Caco-2 (cell line): ENCODE data around the gene SLC38A2. TPM values are rescaled to one million over a fixed set of nuclear protein-coding genes. Genes with fewer than 3 reads are reported as not detected.
A peak's percentile ranks its signal among the peaks of the same experiment; 100 is the strongest.

ENCODE experiments used
- BruUV-seq: library from RNA; stranded (reverse); fragments of 400-500 nt; replicated peaks from 2 replicates; lab custom pipeline; 2021; lab: Mats Ljungman, UMichigan
- CTCF ChIA-PET: fragments of 300-600 bp; sonication (Branson Sonifier 250); formaldehyde crosslinking; loops from one replicate; lab custom pipeline; 2022; ENCODE audit warnings: antibody characterized with exemption; lab: Charles Lee
- POLR2A ChIA-PET: fragments of 300-600 bp; sonication (Branson Sonifier 250); formaldehyde crosslinking; loops from one replicate; lab custom pipeline; 2022; ENCODE audit warnings: antibody characterized with exemption; lab: Charles Lee
- DNase-seq, 2 experiments: peaks; one replicate each; pipeline versions ENCODE4 v3.0.0 to v3.0.0-alpha.2; 2020 to 2022
- H3K27me3 ChIP-seq: replicated peaks from 2 replicates; pipeline ENCODE4 v1.6.0; 2011; ENCODE audit warnings: low read length; ENCODE audit not compliant: control insufficient read depth, insufficient read depth
- H3K36me3 ChIP-seq: 2 replicates; pipeline ENCODE4 v1.5.1; 2011; ENCODE audit warnings: low read length; ENCODE audit not compliant: control insufficient read depth, insufficient read depth
- H3K4me1 ChIP-seq: fragments of 250-450 bp; sonication (Bioruptor Pico); 2 replicates; pipeline ENCODE4 v1.5.1; 2020; ENCODE audit warnings: mild to moderate bottlenecking
- H3K4me3 ChIP-seq: 2 replicates; pipeline ENCODE4 v1.5.1; 2011; ENCODE audit warnings: low read depth, mild to moderate bottlenecking, control low read depth, low read length
- H3K9me3 ChIP-seq: fragments of 250-450 bp; sonication (Bioruptor Pico); 2 replicates; pipeline ENCODE4 v1.5.1; 2020; ENCODE audit warnings: mild to moderate bottlenecking, moderate library complexity
- H3K27ac Mint-ChIP-seq: one replicate; pipeline ENCODE4 v1.8.0; 2022; ENCODE audit warnings: mixed read lengths; ENCODE audit not compliant: unreplicated experiment
- H3K27me3 Mint-ChIP-seq: one replicate; pipeline ENCODE4 v1.8.0; 2022; ENCODE audit warnings: mixed read lengths; ENCODE audit not compliant: insufficient read depth, unreplicated experiment
- H3K36me3 Mint-ChIP-seq: one replicate; pipeline ENCODE4 v1.8.0; 2022; ENCODE audit warnings: mild to moderate bottlenecking, mixed read lengths; ENCODE audit not compliant: insufficient read depth, unreplicated experiment
- H3K4me1 Mint-ChIP-seq: one replicate; pipeline ENCODE4 v1.8.0; 2022; ENCODE audit warnings: low read depth, mixed read lengths; ENCODE audit not compliant: unreplicated experiment
- H3K4me3 Mint-ChIP-seq: one replicate; pipeline ENCODE4 v1.8.0; 2022; ENCODE audit warnings: mild to moderate bottlenecking, moderate library complexity, mixed read lengths; ENCODE audit not compliant: unreplicated experiment
- H3K9me3 Mint-ChIP-seq: one replicate; pipeline ENCODE4 v1.8.0; 2022; ENCODE audit warnings: mixed read lengths; ENCODE audit not compliant: unreplicated experiment
- intact Hi-C: fragments of 100-400 bp; cut with micrococcal nuclease; formaldehyde crosslinking; loops from one replicate; pipeline ENCODE4 v1.10.0; 2022; ENCODE audit not compliant: unreplicated experiment
- total RNA-seq: library from RNA; stranded (reverse); gene quantifications from 2 replicates; pipeline ENCODE4 v1.2.3, GENCODE V29; 2022
- TF ChIP-seq, protein P1 (sequence below), 2 experiments: fragments of 200-600 bp in 1 of 2; IDR thresholded peaks; 1 replicate in 1 of 2; 2 replicates in 1 of 2; pipeline versions ENCODE4 v1.5.1 to v1.8.0; 2011 to 2022; ENCODE audit warnings: antibody characterized with exemption in 1 of 2, control low read depth in 1 of 2, inconsistent platforms in 1 of 2, low read depth in 1 of 2, low read length in 1 of 2, mild to moderate bottlenecking in 1 of 2, moderate library complexity in 1 of 2; ENCODE audit not compliant: insufficient read depth in 1 of 2, severe bottlenecking in 1 of 2, unreplicated experiment in 1 of 2

SLC38A2 gene
- total RNA-seq, 1 experiment from 2014 or later = 331 TPM

GRCh38 chr12:46369474-46370379 lies 2.8 kb downstream of the SLC38A2 start:
- no peaks in the 10 kb centered on the region for H3K9me3 Mint-ChIP-seq
- peaks cover 14% of the 10 kb centered on the region for H3K36me3 ChIP-seq
- TF ChIP-seq, protein P1, sequence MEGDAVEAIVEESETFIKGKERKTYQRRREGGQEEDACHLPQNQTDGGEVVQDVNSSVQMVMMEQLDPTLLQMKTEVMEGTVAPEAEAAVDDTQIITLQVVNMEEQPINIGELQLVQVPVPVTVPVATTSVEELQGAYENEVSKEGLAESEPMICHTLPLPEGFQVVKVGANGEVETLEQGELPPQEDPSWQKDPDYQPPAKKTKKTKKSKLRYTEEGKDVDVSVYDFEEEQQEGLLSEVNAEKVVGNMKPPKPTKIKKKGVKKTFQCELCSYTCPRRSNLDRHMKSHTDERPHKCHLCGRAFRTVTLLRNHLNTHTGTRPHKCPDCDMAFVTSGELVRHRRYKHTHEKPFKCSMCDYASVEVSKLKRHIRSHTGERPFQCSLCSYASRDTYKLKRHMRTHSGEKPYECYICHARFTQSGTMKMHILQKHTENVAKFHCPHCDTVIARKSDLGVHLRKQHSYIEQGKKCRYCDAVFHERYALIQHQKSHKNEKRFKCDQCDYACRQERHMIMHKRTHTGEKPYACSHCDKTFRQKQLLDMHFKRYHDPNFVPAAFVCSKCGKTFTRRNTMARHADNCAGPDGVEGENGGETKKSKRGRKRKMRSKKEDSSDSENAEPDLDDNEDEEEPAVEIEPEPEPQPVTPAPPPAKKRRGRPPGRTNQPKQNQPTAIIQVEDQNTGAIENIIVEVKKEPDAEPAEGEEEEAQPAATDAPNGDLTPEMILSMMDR (IDR thresholded peaks at IDR 0.05; ENCODE audit: insufficient read depth in 1 of 2, low read depth in 1 of 2, low read length in 1 of 2, severe bottlenecking in 1 of 2, unreplicated experiment in 1 of 2) = no peak
- H3K4me1 ChIP-seq = peaks cover 42% of the 10 kb centered on the region
- no peaks in the 10 kb centered on the region for H3K27me3 ChIP-seq
- peak overlapping the region; percentile 76 for H3K4me3 Mint-ChIP-seq
- H3K27me3 Mint-ChIP-seq = no peaks in the 10 kb centered on the region
- peaks cover 88% of the 10 kb centered on the region for H3K36me3 Mint-ChIP-seq
- H3K4me1 Mint-ChIP-seq = peaks cover 25% of the 10 kb centered on the region
- DNase-seq = no peak
- no peak overlapping the region for H3K27ac Mint-ChIP-seq
- H3K4me3 ChIP-seq = peak overlapping the region; percentile 83
- ChIA-PET POLR2A (interaction anchor here (1.0 kb wide), 1 partner anchor 12 kb away, joined by 3 read pairs; no protein-coding TSS in a partner anchor), CTCF (no interaction called here)
- H3K9me3 ChIP-seq = no peaks in the 10 kb centered on the region
- no TSS peak for BruUV-seq
- intact Hi-C loops = loop anchor here (5.0 kb wide), 2 partner anchors 153 to 377 kb away; partner anchors contain the start of gene SCAF11

DNA sequence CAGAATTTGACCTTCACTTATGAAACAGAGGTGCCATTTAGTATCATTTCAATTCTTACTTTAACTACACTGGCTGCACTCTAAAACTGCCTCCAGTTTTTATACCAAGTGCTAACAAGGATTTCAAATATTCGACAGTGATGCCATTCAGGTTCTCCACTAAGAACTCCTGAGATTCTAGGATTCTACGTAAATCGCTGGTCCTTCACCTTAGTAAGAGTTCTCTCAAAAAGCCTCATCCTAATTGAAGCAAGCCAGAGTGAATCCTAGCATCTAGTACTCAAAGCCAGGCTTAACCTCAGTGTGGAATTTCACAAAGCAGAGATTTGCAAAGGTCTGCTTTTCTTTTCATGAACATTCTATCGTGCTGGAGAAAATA lies 3.5 kb downstream of the SLC38A2 start:
- Mint-ChIP-seq H3K4me3 (peak overlapping the region; percentile 76), H3K36me3 (peaks cover 94% of the 10 kb centered on the region), H3K4me1 (peaks cover 21% of the 10 kb centered on the region), H3K9me3 (no peaks in the 10 kb centered on the region), H3K27me3 (no peaks in the 10 kb centered on the region), H3K27ac (no peak overlapping the region)
- BruUV-seq = no TSS peak
- ChIA-PET CTCF (no interaction called here), POLR2A (no interaction called here)
- TF ChIP-seq, protein P1 (IDR thresholded peaks at IDR 0.05; ENCODE audit: insufficient read depth in 1 of 2, low read depth in 1 of 2, low read length in 1 of 2, severe bottlenecking in 1 of 2, unreplicated experiment in 1 of 2) = no peak
- no peak for DNase-seq
- intact Hi-C loops = no loop called here
- peaks cover 42% of the 10 kb centered on the region for H3K4me1 ChIP-seq
- H3K36me3 ChIP-seq = peaks cover 14% of the 10 kb centered on the region
- no peak overlapping the region for H3K4me3 ChIP-seq
- H3K9me3 ChIP-seq = no peaks in the 10 kb centered on the region
- no peaks in the 10 kb centered on the region for H3K27me3 ChIP-seq

DNA sequence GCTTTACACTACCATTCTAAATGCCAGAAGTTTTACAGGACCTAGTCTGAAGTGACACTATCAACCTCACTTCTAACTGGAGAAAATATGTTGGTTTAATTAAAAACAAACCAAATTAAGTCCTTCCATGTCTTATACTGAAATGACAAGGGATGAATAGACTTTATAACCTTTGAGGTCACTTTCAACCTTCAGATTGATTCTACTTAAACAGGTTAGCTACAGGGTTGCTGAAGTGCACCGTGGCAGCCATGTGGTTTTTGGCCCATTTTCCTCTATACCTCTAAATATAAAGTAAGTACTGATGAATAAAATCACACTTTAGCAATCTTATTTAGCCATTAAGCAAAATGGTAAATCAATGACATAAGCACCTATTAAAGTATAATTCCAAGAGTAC lies 3.9 kb downstream of the SLC38A2 start:
- H3K4me1 ChIP-seq = peaks cover 42% of the 10 kb centered on the region
- POLR2A ChIA-PET = no interaction called here
- H3K4me1 Mint-ChIP-seq = peaks cover 17% of the 10 kb centered on the region
- peaks cover 14% of the 10 kb centered on the region for H3K36me3 ChIP-seq
- peaks cover 98% of the 10 kb centered on the region for H3K36me3 Mint-ChIP-seq
- no peak overlapping the region for H3K4me3 Mint-ChIP-seq
- CTCF ChIA-PET = no interaction called here
- H3K9me3 ChIP-seq = no peaks in the 10 kb centered on the region
- intact Hi-C loops = no loop called here
- H3K9me3 Mint-ChIP-seq = no peaks in the 10 kb centered on the region
- H3K27ac Mint-ChIP-seq = no peak overlapping the region
- H3K27me3 ChIP-seq = no peaks in the 10 kb centered on the region
- no peak overlapping the region for H3K4me3 ChIP-seq
- no TSS peak for BruUV-seq
- TF ChIP-seq, protein P1 (IDR thresholded peaks at IDR 0.05; ENCODE audit: insufficient read depth in 1 of 2, low read depth in 1 of 2, low read length in 1 of 2, severe bottlenecking in 1 of 2, unreplicated experiment in 1 of 2) = no peak
- DNase-seq = no peak
- H3K27me3 Mint-ChIP-seq = no peaks in the 10 kb centered on the region
